Measurements from ENCODE around the gene RPSA. TPM values are rescaled to one million over a fixed set of nuclear protein-coding genes. Genes with fewer than 3 reads are reported as not detected.

Gene RPSA
- total RNA-seq, 1 experiment from 2014 or later, result 1,544 TPM

- peaks cover 15% of the 10 kb centered on the region for H3K79me2 ChIP-seq (ENCODE audit: low read depth)
- no peak overlapping the region for H3K4me3 ChIP-seq
- no peaks in the 10 kb centered on the region for H3K9me2 ChIP-seq (ENCODE audit: insufficient read depth)
- no peak for DNase-seq
- ChIA-PET CTCF (no interaction called here), POLR2A (ENCODE audit: unreplicated experiment) (no interaction called here)
- no peak overlapping the region for H2AFZ ChIP-seq
- no peaks in the 10 kb centered on the region for H3K27me3 ChIP-seq (ENCODE audit: insufficient read depth, low read depth)
- no TSS peak for BruUV-seq (replicated peaks)
- intact Hi-C loops (cut with micrococcal nuclease; ENCODE audit: unreplicated experiment), result loop anchor here (5.0 kb wide), 1 partner anchor 187 kb away; the partner anchor contains the start of gene XIRP1
- no peak for TF ChIP-seq CTCF (conservative IDR thresholded peaks at IDR 0.05)
- no peak for TF ChIP-seq EZH2 (IDR thresholded peaks at IDR 0.05; ENCODE audit: low read depth)
- peaks cover 4% of the 10 kb centered on the region for H4K20me1 ChIP-seq (ENCODE audit: insufficient read depth)
- H3K36me3 ChIP-seq (ENCODE audit: low read depth), result no peaks in the 10 kb centered on the region
- peaks cover 12% of the 10 kb centered on the region for H3K4me1 ChIP-seq (replicated peaks; ENCODE audit: insufficient read depth)
- no peak overlapping the region for H3K4me2 ChIP-seq
- no peaks in the 10 kb centered on the region; the same call in 1 of the 2 replicates for H3F3A ChIP-seq (ENCODE audit: insufficient read depth, low read depth)
- H3K27ac ChIP-seq, result no peak overlapping the region
- no peaks in the 10 kb centered on the region for H3K9me3 ChIP-seq (ENCODE audit: insufficient read depth, low read depth)
Observed at GRCh38 chr3:39379778-39380155, 26.8 kb upstream of the RPSA start.

- Histone ChIP-seq H2AFZ (no peak overlapping the region), H3K4me1 (replicated peaks; ENCODE audit: insufficient read depth) (peaks cover 18% of the 10 kb centered on the region), H3K9me2 (ENCODE audit: insufficient read depth) (no peaks in the 10 kb centered on the region), H3K4me2 (no peak overlapping the region), H3K36me3 (ENCODE audit: low read depth) (no peaks in the 10 kb centered on the region), H3K79me2 (ENCODE audit: low read depth) (peaks cover 32% of the 10 kb centered on the region), H4K20me1 (ENCODE audit: insufficient read depth) (peaks cover 18% of the 10 kb centered on the region), H3F3A (ENCODE audit: insufficient read depth, low read depth) (no peaks in the 10 kb centered on the region; the same call in 1 of the 2 replicates), H3K4me3 (no peak overlapping the region), H3K27ac (no peak overlapping the region), H3K27me3 (ENCODE audit: insufficient read depth, low read depth) (no peaks in the 10 kb centered on the region), H3K9me3 (ENCODE audit: insufficient read depth, low read depth) (no peaks in the 10 kb centered on the region)
- intact Hi-C loops (cut with micrococcal nuclease; ENCODE audit: unreplicated experiment), result no loop called here
- no peak for DNase-seq
- TF ChIP-seq EZH2 (IDR thresholded peaks at IDR 0.05; ENCODE audit: low read depth), result no peak
- no TSS peak for BruUV-seq (replicated peaks)
- POLR2A ChIA-PET (ENCODE audit: unreplicated experiment), result no interaction called here
- CTCF ChIA-PET, result no interaction called here
Observed at GRCh38 chr3:39381432-39381831, 25.1 kb upstream of the RPSA start.

- Histone ChIP-seq H3K4me2 (peak within 1 kb of the TSS; percentile 87), H3K36me3 (ENCODE audit: low read depth) (no peaks in the 10 kb centered on the region), H3K4me3 (peak within 1 kb of the TSS; percentile 78), H3K9me3 (ENCODE audit: insufficient read depth, low read depth) (no peaks in the 10 kb centered on the region), H3K27me3 (ENCODE audit: insufficient read depth, low read depth) (no peaks in the 10 kb centered on the region), H3F3A (ENCODE audit: insufficient read depth, low read depth) (no peaks in the 10 kb centered on the region; the same call in 1 of the 2 replicates), H3K9me2 (ENCODE audit: insufficient read depth) (no peaks in the 10 kb centered on the region), H2AFZ (peak within 1 kb of the TSS; percentile 89), H4K20me1 (ENCODE audit: insufficient read depth) (peaks cover 25% of the 10 kb centered on the region), H3K4me1 (replicated peaks; ENCODE audit: insufficient read depth) (peaks cover 18% of the 10 kb centered on the region), H3K27ac (peak within 1 kb of the TSS; percentile 76), H3K79me2 (ENCODE audit: low read depth) (peaks cover 50% of the 10 kb centered on the region)
- ChIA-PET POLR2A (ENCODE audit: unreplicated experiment) (no interaction called here), CTCF (no interaction called here)
- DNase-seq, result peak; percentile 75 to 79
- TF ChIP-seq EZH2 (IDR thresholded peaks at IDR 0.05; ENCODE audit: low read depth), result no peak
- TF ChIP-seq CTCF (conservative IDR thresholded peaks at IDR 0.05), result no peak
- intact Hi-C loops (cut with micrococcal nuclease; ENCODE audit: unreplicated experiment), result no loop called here
- no TSS peak for BruUV-seq (replicated peaks)
Observed at GRCh38 chr3:39383045-39383880, 23.3 kb upstream of the RPSA start, which contains the start of gene SLC25A38. TSS of gene SLC25A38 (plus strand) at chr3:39383370. CDS start at chr3:39383725, 355 bp downstream.
